Kidney epithelial cell (primary cell): ENCODE measurements around the gene SLC6A11. TPM values are rescaled to one million over a fixed set of nuclear protein-coding genes. Genes with fewer than 3 reads are reported as not detected.

ENCODE experiments used
- DNase-seq: peaks from one replicate; pipeline ENCODE4 v3.0.0-alpha.2; 2010; ENCODE audit warnings: low read depth
- H3K27me3 ChIP-seq: 2 replicates; pipeline ENCODE4 v1.6.0; 2011; ENCODE audit warnings: low read length; ENCODE audit not compliant: control insufficient read depth, insufficient read depth
- H3K36me3 ChIP-seq: 2 replicates; pipeline ENCODE4 v1.5.1; 2011; ENCODE audit warnings: low read length; ENCODE audit not compliant: control insufficient read depth, insufficient read depth
- H3K4me3 ChIP-seq: 2 replicates; pipeline ENCODE4 v1.5.1; 2011; ENCODE audit warnings: low read depth, mild to moderate bottlenecking, control low read depth, low read length
- CTCF ChIP-seq: IDR thresholded peaks from 2 replicates; pipeline ENCODE4 v1.5.1; 2011; ENCODE audit warnings: mild to moderate bottlenecking, moderate library complexity, low read length, control low read depth, inconsistent platforms; ENCODE audit not compliant: insufficient read depth, poor library complexity, severe bottlenecking
- total RNA-seq: library from RNA; depleted of rRNA; stranded (reverse); fragments of >200 nt; gene quantifications from 2 replicates; pipeline ENCODE4 v1.2.3, GENCODE V29; 2015

Gene SLC6A11
- 0.04 TPM in 1 of 2 replicates, not detected in the other for total RNA-seq

- Histone ChIP-seq H3K27me3 (peaks cover 21% of the 10 kb centered on the region), H3K4me3 (no peak within 1 kb of the TSS), H3K36me3 (no peaks in the 10 kb centered on the region)
- no peak for TF ChIP-seq CTCF
- DNase-seq, result no peak
These were observed at the start of gene SLC6A11 for GRCh38 chr3:10816019-10816862. Gene SLC6A11, plus strand, starts transcription at chr3:10816228. Its CDS starts 38 bp downstream, at chr3:10816266.

- no peak for TF ChIP-seq CTCF
- H3K4me3 ChIP-seq, result no peak overlapping the region
- no peaks in the 10 kb centered on the region for H3K27me3 ChIP-seq
- no peaks in the 10 kb centered on the region for H3K36me3 ChIP-seq
- DNase-seq, result no peak
These were observed 47.2 kb upstream of the SLC6A11 start for GRCh38 chr3:10768708-10769394.

- H3K4me3 ChIP-seq, result no peak overlapping the region
- H3K27me3 ChIP-seq, result no peaks in the 10 kb centered on the region
- no peaks in the 10 kb centered on the region for H3K36me3 ChIP-seq
- no peak for DNase-seq
- TF ChIP-seq CTCF, result no peak
These were observed 45.5 kb upstream of the SLC6A11 start for GRCh38 chr3:10770547-10770946.

- DNase-seq, result no peak
- no peaks in the 10 kb centered on the region for H3K36me3 ChIP-seq
- H3K4me3 ChIP-seq, result no peak overlapping the region
- no peaks in the 10 kb centered on the region for H3K27me3 ChIP-seq
- TF ChIP-seq CTCF, result no peak
These were observed 45.0 kb upstream of the SLC6A11 start for GRCh38 chr3:10770981-10771380.

- no peak for DNase-seq
- TF ChIP-seq CTCF, result no peak
- H3K36me3 ChIP-seq, result no peaks in the 10 kb centered on the region
- no peaks in the 10 kb centered on the region for H3K27me3 ChIP-seq
- no peak overlapping the region for H3K4me3 ChIP-seq
These were observed 44.4 kb upstream of the SLC6A11 start for GRCh38 chr3:10771486-10772270.
